D721Med (cell line): ENCODE results near the gene KLRF2.

Source experiments
- DNase-seq: peaks from one replicate; pipeline ENCODE4 v3.0.0; 2011; ENCODE audit warnings: low spot score; ENCODE audit not compliant: insufficient read length
- FAIRE-seq: peaks from 2 replicates; lab custom pipeline; 2011; peaks lifted over from hg19 to GRCh38; lab: Jason Lieb, UNC
- CTCF ChIP-seq: IDR thresholded peaks from 2 replicates; pipeline ENCODE4 v1.5.1; 2012; ENCODE audit warnings: mild to moderate bottlenecking, control low read depth; ENCODE audit not compliant: insufficient read depth; ENCODE audit errors: missing control alignments

Gene KLRF2

DNA sequence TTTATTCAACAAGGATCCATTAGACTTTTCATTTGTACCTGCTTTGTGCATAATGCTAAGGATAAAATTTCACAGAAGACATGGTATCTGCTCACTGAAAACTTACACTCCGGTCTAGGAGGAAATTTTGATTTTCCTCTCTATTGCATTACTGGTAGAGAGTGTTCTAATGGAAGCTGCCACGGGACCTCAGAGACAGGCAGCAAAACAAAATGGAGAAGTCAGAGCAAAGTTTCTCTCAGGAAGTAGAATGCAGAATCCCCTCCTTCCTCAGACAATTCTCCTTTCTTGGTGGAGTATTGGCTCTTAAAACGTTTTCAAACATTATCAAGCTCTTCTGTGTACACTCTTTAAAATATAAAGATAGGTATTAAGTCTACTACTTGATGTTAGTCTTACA lies 24.4 kb upstream of the KLRF2 start:
- FAIRE-seq: no peak
- no peak for DNase-seq
- TF ChIP-seq CTCF: no peak

- FAIRE-seq (no peak), DNase-seq (no peak)
- no peak for TF ChIP-seq CTCF
Observed at GRCh38 chr12:9858135-9858534, 23.2 kb upstream of the KLRF2 start.

GRCh38 chr12:9864913-9865675 lies 16.2 kb upstream of the KLRF2 start:
- FAIRE-seq (no peak), DNase-seq (no peak)
- TF ChIP-seq CTCF: no peak

DNA sequence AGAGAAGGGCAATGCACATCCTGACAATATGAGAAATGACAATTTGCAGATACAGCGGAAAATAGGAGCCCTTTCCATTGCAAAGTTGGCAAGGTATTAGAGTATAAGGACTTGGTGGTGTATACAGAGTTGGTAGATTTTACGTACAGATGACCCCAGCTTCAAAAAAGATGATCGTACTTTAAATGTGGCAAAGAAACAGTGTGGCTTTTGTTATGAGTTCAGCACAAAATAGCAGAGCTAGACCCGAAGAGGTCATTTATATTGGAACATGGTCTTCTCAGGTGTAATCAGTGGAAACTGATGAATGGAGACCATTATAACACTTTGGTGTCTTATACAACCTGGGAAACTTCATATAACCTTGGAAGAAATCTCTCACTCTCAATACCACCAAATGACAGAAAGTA lies 14.4 kb upstream of the KLRF2 start:
- no peak for TF ChIP-seq CTCF
- no peak for FAIRE-seq

DNA sequence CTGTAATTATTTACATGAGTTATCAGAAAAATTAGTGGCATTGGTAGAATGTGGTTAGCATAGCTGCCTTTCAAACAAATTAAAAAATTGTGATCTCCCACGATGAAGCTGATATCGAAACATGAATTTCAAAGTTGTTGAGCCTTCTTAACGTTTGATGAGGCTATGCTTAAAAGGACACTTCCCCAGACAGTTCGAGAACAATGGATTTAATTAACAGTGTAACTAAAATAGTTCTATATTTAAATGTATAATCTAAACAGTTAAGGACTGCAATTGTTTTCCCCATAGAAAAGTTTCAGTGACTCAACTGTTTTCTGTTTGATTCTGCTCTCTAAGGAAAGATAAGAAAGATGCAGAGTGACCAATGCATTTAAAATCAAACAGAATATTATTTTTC lies 13.8 kb upstream of the KLRF2 start:
- DNase-seq (no peak), FAIRE-seq (no peak)
- TF ChIP-seq CTCF: no peak

More for the DNA sequence above, 14.4 kb upstream of the KLRF2 start:
- DNase-seq: no peak

GRCh38 chr12:9868311-9868801 lies 12.9 kb upstream of the KLRF2 start:
- FAIRE-seq (no peak), DNase-seq (no peak)
- no peak for TF ChIP-seq CTCF

DNA sequence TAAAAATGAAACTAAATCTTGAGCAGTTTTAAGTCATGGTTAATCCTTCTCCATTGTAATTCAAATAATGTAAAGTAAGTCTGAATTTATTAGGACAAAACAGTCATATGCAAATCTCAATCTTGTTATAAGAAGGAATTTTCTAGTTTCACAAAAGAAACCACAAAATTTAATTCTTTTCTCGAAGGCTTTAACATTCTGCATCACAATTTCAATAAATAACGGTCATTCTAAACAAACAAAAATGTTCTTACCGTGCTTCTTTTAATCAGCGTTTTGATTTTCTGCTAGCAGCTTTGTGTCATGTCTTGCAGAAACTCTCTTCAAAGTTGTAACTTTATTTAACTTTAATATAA lies 12.4 kb upstream of the KLRF2 start:
- DNase-seq (no peak), FAIRE-seq (no peak)
- no peak for TF ChIP-seq CTCF
